Stomach (tissue), 4 donors: Measurements from ENCODE around the gene ANKRD65.

Experiments
- CTCF ChIP-seq, 7 experiments: fragments of 450-650 bp in 4 of 7; fragments of 200-600 bp in 3 of 7; sonication (generic) in 3 of 7; IDR thresholded peaks; one replicate each; pipeline ENCODE4 v1.5.1; 2016 to 2019; ENCODE audit warnings: antibody characterized with exemption in 7 of 7, control low read depth in 2 of 7, mild to moderate bottlenecking in 1 of 7
- EP300 ChIP-seq: sonication (generic); formaldehyde crosslinking; IDR thresholded peaks from one replicate; pipeline ENCODE4 v1.6.1; 2017; ENCODE audit warnings: antibody characterized with exemption
- POLR2A ChIP-seq, 4 donors: fragments of 450-650 bp; IDR thresholded peaks; one replicate each; pipeline ENCODE4 v1.6.1; 2016; ENCODE audit warnings: antibody characterized with exemption in 4 of 4, control low read depth in 2 of 4, mild to moderate bottlenecking in 1 of 4, moderate library complexity in 1 of 4

DNA sequence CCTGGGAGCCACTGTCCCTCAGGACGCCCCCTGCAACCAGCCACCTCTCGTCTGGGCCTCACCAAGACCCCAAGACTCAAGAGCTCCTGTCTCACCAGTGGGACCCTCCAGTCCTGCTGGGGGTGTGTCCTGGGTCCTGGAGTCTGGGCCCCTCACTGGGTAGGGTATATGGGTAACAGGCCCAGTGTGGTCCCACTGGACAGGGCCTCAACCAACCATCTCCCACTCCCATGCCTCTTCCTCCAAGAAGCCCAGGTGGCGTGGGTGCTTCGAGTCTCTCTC lies 13.7 kb upstream of the ANKRD65 start:
- TF ChIP-seq POLR2A (IDR thresholded peaks at IDR 0.05) (no peak), CTCF (IDR thresholded peaks at IDR 0.05) (no peak), EP300 (no peak)
